Measurements from ENCODE around the gene PAFAH1B2. TPM values are rescaled to one million over a fixed set of nuclear protein-coding genes. Genes with fewer than 3 reads are reported as not detected.
A peak's percentile ranks its signal among the peaks of the same experiment; 100 is the strongest.

Gene PAFAH1B2
- total RNA-seq, 4 donors from 2014 or later: 50.3 to 82.3 (median 63.2) TPM

- peaks cover 19 to 100% (median 43%) of the 10 kb centered on the region in 3 donors for H3K4me1 ChIP-seq
These were observed 77.9 kb downstream of the PAFAH1B2 start for GRCh38 chr11:117221775-117222517.

GRCh38 chr11:117222991-117223740, 79.1 kb downstream of the PAFAH1B2 start:
- TF ChIP-seq EP300 (IDR thresholded peaks at IDR 0.05) (no peak), CTCF (IDR thresholded peaks at IDR 0.05) (no peak), POLR2AphosphoS5 (IDR thresholded peaks at IDR 0.05) (no peak), POLR2A (IDR thresholded peaks at IDR 0.05) (no peak)

More at GRCh38 chr11:117221775-117222517, 77.9 kb downstream of the PAFAH1B2 start:
- Histone ChIP-seq H3K27ac (peak overlapping the region; percentile 93 to 98 (median 95)), H3K9me3 (no peaks in the 10 kb centered on the region), H3K36me3 (peaks cover 0 to 55% of the 10 kb centered on the region in 2 donors), H3K27me3 (no peaks in the 10 kb centered on the region), H3K4me3 (peak overlapping the region in 1 of 2 donors; percentile 3)
- TF ChIP-seq CTCF (IDR thresholded peaks at IDR 0.05): no peak
- TF ChIP-seq POLR2A (IDR thresholded peaks at IDR 0.05): peak in 1 of 2 donors; percentile 21
- TF ChIP-seq POLR2AphosphoS5 (IDR thresholded peaks at IDR 0.05): peak; percentile 70
- no peak for TF ChIP-seq EP300 (IDR thresholded peaks at IDR 0.05)
- 0 to 26% methylated on average over 1 to 4 of the region's 7 CpGs for WGBS, 2 donors (ENCODE audit: low coverage in 1 of 2)
- peak; percentile 58 for ATAC-seq

GRCh38 chr11:117223741-117224689, 79.9 kb downstream of the PAFAH1B2 start:
- ATAC-seq: no peak
- Histone ChIP-seq H3K36me3 (peaks cover 0 to 61% of the 10 kb centered on the region in 2 donors), H3K4me3 (no peak overlapping the region), H3K27ac (peak overlapping the region in 3 of 4 donors; percentile 93 to 95 (median 95)), H3K4me1 (peaks cover 17 to 80% (median 37%) of the 10 kb centered on the region in 3 donors), H3K9me3 (no peaks in the 10 kb centered on the region), H3K27me3 (no peaks in the 10 kb centered on the region)
- TF ChIP-seq EP300 (IDR thresholded peaks at IDR 0.05) (no peak), POLR2A (IDR thresholded peaks at IDR 0.05) (no peak), CTCF (IDR thresholded peaks at IDR 0.05) (no peak), POLR2AphosphoS5 (IDR thresholded peaks at IDR 0.05) (no peak)
- 48 to 74% methylated on average over 5 to 13 of the region's 17 CpGs for WGBS, 2 donors (ENCODE audit: low coverage in 1 of 2)

More at GRCh38 chr11:117222991-117223740, 79.1 kb downstream of the PAFAH1B2 start:
- H3K9me3 ChIP-seq: no peaks in the 10 kb centered on the region
- 83 to 84% methylated on average over 5 to 7 of the region's 14 CpGs for WGBS, 2 donors (ENCODE audit: low coverage in 1 of 2)
- H3K27ac ChIP-seq: peak overlapping the region; percentile 93 to 98 (median 95)
- ATAC-seq: no peak
- H3K4me1 ChIP-seq: peaks cover 19 to 87% (median 43%) of the 10 kb centered on the region in 3 donors
- H3K4me3 ChIP-seq: no peak overlapping the region
- H3K36me3 ChIP-seq: peaks cover 0 to 61% of the 10 kb centered on the region in 2 donors
- no peaks in the 10 kb centered on the region for H3K27me3 ChIP-seq

GRCh38 chr11:117225553-117226170, 81.6 kb downstream of the PAFAH1B2 start:
- H3K4me1 ChIP-seq: peaks cover 3 to 80% (median 25%) of the 10 kb centered on the region in 3 donors
- no peak for ATAC-seq
- no peak for TF ChIP-seq POLR2AphosphoS5 (IDR thresholded peaks at IDR 0.05)
- no peak for TF ChIP-seq CTCF (IDR thresholded peaks at IDR 0.05)
- TF ChIP-seq POLR2A (IDR thresholded peaks at IDR 0.05): no peak
- TF ChIP-seq EP300 (IDR thresholded peaks at IDR 0.05): no peak
- peaks cover 0 to 67% of the 10 kb centered on the region in 2 donors for H3K36me3 ChIP-seq
- H3K27ac ChIP-seq: peak overlapping the region in 2 of 4 donors; percentile 93 to 95
- H3K9me3 ChIP-seq: no peaks in the 10 kb centered on the region
- H3K27me3 ChIP-seq: no peaks in the 10 kb centered on the region
- WGBS, 2 donors (ENCODE audit: low coverage in 1 of 2): 87 to 93% methylated on average over 3 to 6 of the region's 9 CpGs
- H3K4me3 ChIP-seq: no peak overlapping the region

All from gastroesophageal sphincter (tissue), 4 donors.